HEK293 (cell line): ENCODE data around the gene CHCHD6.

ENCODE experiments used
- CTCF ChIA-PET: fragments of 350-600 bp; formaldehyde crosslinking; extraction: SDS; loops from one replicate; lab custom pipeline; 2021; ENCODE audit warnings: antibody characterized with exemption; lab: Yijun Ruan, JAX
- POLR2A ChIA-PET: fragments of 300-600 bp; formaldehyde crosslinking; extraction: SDS; loops from one replicate; lab custom pipeline; 2020; ENCODE audit warnings: antibody characterized with exemption, inconsistent platforms; lab: Yijun Ruan, JAX
- H3K27ac ChIP-seq: fragments of 200-500 bp; sonication (Bioruptor generic); 2 replicates; pipeline ENCODE4 v1.5.1; 2014; ENCODE audit warnings: low read depth, low read length, control low read depth, inconsistent platforms; ENCODE audit errors: extremely low read depth
- H3K36me3 ChIP-seq, 2 experiments: fragments of 200-500 bp in 1 of 2; sonication (Bioruptor generic) in 1 of 2; 1 replicate in 1 of 2; 2 replicates in 1 of 2; pipeline ENCODE4 v1.5.1; 2014 to 2017; ENCODE audit warnings: inconsistent platforms in 2 of 2, low read length in 2 of 2; ENCODE audit not compliant: control insufficient read depth in 2 of 2, insufficient read depth in 1 of 2
- H3K4me1 ChIP-seq: fragments of 200-500 bp; sonication (Bioruptor generic); 2 replicates; pipeline ENCODE4 v1.5.1; 2014; ENCODE audit warnings: mild to moderate bottlenecking, low read length, inconsistent platforms; ENCODE audit not compliant: control insufficient read depth, insufficient read depth
- H3K4me3 ChIP-seq: 2 replicates; pipeline ENCODE4 v1.5.1; 2011; ENCODE audit warnings: low read depth, mild to moderate bottlenecking, control low read depth, low read length, moderate library complexity
- H3K9me3 ChIP-seq: fragments of 200-500 bp; sonication (Bioruptor generic); 2 replicates; pipeline ENCODE4 v1.5.1; 2014; ENCODE audit warnings: low read depth, low read length, inconsistent platforms; ENCODE audit not compliant: control insufficient read depth, insufficient read depth
- BCL11B ChIP-seq: fragments of 450-650 bp; formaldehyde crosslinking; IDR thresholded peaks from 2 replicates; pipeline ENCODE4 v1.5.1; 2016; ENCODE audit warnings: low read depth, missing biosample characterization, missing genetic modification characterization
- GFI1B ChIP-seq: fragments of 450-650 bp; formaldehyde crosslinking; IDR thresholded peaks from 2 replicates; pipeline ENCODE4 v1.5.1; 2016; ENCODE audit warnings: missing biosample characterization, missing genetic modification characterization
- GLI4 ChIP-seq: fragments of 450-650 bp; formaldehyde crosslinking; IDR thresholded peaks from 2 replicates; pipeline ENCODE4 v1.5.1; 2016; ENCODE audit warnings: missing biosample characterization, missing genetic modification characterization
- GLIS2 ChIP-seq: fragments of 450-650 bp; formaldehyde crosslinking; IDR thresholded peaks from 2 replicates; pipeline ENCODE4 v1.5.1; 2016; ENCODE audit warnings: missing biosample characterization, missing genetic modification characterization
- REPIN1 ChIP-seq: fragments of 450-650 bp; formaldehyde crosslinking; IDR thresholded peaks from 2 replicates; pipeline ENCODE4 v1.5.1; 2017; ENCODE audit warnings: missing biosample characterization, missing genetic modification characterization, low read depth
- ZNF133 ChIP-seq: fragments of 450-650 bp; formaldehyde crosslinking; IDR thresholded peaks from 2 replicates; pipeline ENCODE4 v1.5.1; 2016; ENCODE audit warnings: missing biosample characterization, missing genetic modification characterization
- ZNF138 ChIP-seq: fragments of 450-650 bp; formaldehyde crosslinking; IDR thresholded peaks from 2 replicates; pipeline ENCODE4 v1.5.1; 2016; ENCODE audit warnings: missing biosample characterization, missing genetic modification characterization, borderline replicate concordance
- ZNF140 ChIP-seq: fragments of 450-650 bp; formaldehyde crosslinking; IDR thresholded peaks from 2 replicates; pipeline ENCODE4 v1.5.1; 2016; ENCODE audit warnings: missing biosample characterization, missing genetic modification characterization
- ZNF202 ChIP-seq: fragments of 450-650 bp; formaldehyde crosslinking; IDR thresholded peaks from 2 replicates; pipeline ENCODE4 v1.5.1; 2016; ENCODE audit warnings: missing biosample characterization, missing genetic modification characterization, borderline replicate concordance
- ZNF23 ChIP-seq: fragments of 450-650 bp; formaldehyde crosslinking; IDR thresholded peaks from 2 replicates; pipeline ENCODE4 v1.5.1; 2016; ENCODE audit warnings: missing biosample characterization, missing genetic modification characterization, borderline replicate concordance
- ZNF366 ChIP-seq: fragments of 450-650 bp; formaldehyde crosslinking; conservative IDR thresholded peaks from 2 replicates; pipeline ENCODE4 v1.5.1; 2016; ENCODE audit warnings: missing biosample characterization, missing genetic modification characterization
- ZNF433 ChIP-seq: fragments of 450-650 bp; formaldehyde crosslinking; IDR thresholded peaks from 2 replicates; pipeline ENCODE4 v1.5.1; 2016; ENCODE audit warnings: missing biosample characterization, missing genetic modification characterization, low read depth
- ZNF510 ChIP-seq: fragments of 450-650 bp; formaldehyde crosslinking; IDR thresholded peaks from 2 replicates; pipeline ENCODE4 v1.5.1; 2018; ENCODE audit warnings: mild to moderate bottlenecking, missing genetic modification characterization, missing biosample characterization; ENCODE audit not compliant: insufficient replicate concordance
- ZNF521 ChIP-seq: fragments of 450-650 bp; formaldehyde crosslinking; IDR thresholded peaks from 2 replicates; pipeline ENCODE4 v1.5.1; 2017; ENCODE audit warnings: missing biosample characterization, mild to moderate bottlenecking, missing genetic modification characterization
- ZNF558 ChIP-seq: fragments of 450-650 bp; formaldehyde crosslinking; IDR thresholded peaks from 2 replicates; pipeline ENCODE4 v1.5.1; 2016; ENCODE audit warnings: missing biosample characterization, missing genetic modification characterization
- ZNF560 ChIP-seq: fragments of 450-650 bp; formaldehyde crosslinking; IDR thresholded peaks from 2 replicates; pipeline ENCODE4 v1.5.1; 2017; ENCODE audit warnings: missing biosample characterization, missing genetic modification characterization, borderline replicate concordance
- ZNF777 ChIP-seq: fragments of 450-650 bp; formaldehyde crosslinking; IDR thresholded peaks from 2 replicates; pipeline ENCODE4 v1.5.1; 2017; ENCODE audit warnings: missing biosample characterization, missing genetic modification characterization, borderline replicate concordance
- ZNF785 ChIP-seq: fragments of 450-650 bp; formaldehyde crosslinking; IDR thresholded peaks from 2 replicates; pipeline ENCODE4 v1.5.1; 2016; ENCODE audit warnings: missing biosample characterization, missing genetic modification characterization
- TF ChIP-seq, protein P1 (sequence below): fragments of 450-650 bp; formaldehyde crosslinking; IDR thresholded peaks from 2 replicates; pipeline ENCODE4 v1.5.1; 2016; ENCODE audit warnings: missing biosample characterization, missing genetic modification characterization
- TF ChIP-seq, protein P2 (sequence below): sonication (generic); formaldehyde crosslinking; IDR thresholded peaks from 2 replicates; pipeline ENCODE4 v1.8.1; 2022; ENCODE audit warnings: mild to moderate bottlenecking, moderate library complexity, missing genetic modification reagents
- TF ChIP-seq, protein P3 (sequence below): fragments of 450-650 bp; formaldehyde crosslinking; IDR thresholded peaks from 2 replicates; pipeline ENCODE4 v1.5.1; 2016; ENCODE audit warnings: missing biosample characterization, missing genetic modification characterization
- TF ChIP-seq, protein P4 (sequence below): fragments of 450-650 bp; formaldehyde crosslinking; IDR thresholded peaks from 2 replicates; pipeline ENCODE4 v1.5.1; 2017; ENCODE audit warnings: missing biosample characterization, missing genetic modification characterization
- TF ChIP-seq, protein P5 (sequence below): fragments of 450-650 bp; formaldehyde crosslinking; IDR thresholded peaks from 2 replicates; pipeline ENCODE4 v1.5.1; 2016; ENCODE audit warnings: missing biosample characterization, missing genetic modification characterization

The CHCHD6 gene

DNA sequence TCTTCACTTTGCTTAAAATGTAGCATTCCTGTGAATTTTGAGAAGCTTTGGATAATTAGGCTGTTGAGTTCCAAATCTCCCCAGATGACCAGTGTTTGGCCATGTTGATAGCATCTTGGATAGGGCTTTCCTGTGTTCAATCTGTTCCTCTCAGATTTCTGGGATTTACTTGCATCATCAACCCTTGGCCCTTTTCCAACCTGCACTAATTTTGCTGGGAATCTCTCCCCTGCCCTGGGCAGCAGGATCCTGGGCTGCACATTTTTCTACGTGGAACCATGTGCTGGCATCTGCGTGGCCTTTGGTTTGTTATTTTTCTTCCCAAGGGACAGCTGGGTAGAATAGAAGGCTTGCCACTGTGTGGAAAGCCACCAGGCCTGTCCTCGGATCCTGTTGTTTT is 203.5 kb downstream of the CHCHD6 start:
- CTCF ChIA-PET, result interaction anchor here (0.8 kb wide), 1 partner anchor 155 kb away, joined by 4 read pairs; no protein-coding TSS in a partner anchor
- Histone ChIP-seq H3K4me3 (no peak overlapping the region), H3K4me1 (no peaks in the 10 kb centered on the region), H3K9me3 (no peaks in the 10 kb centered on the region), H3K36me3 (no peaks in the 10 kb centered on the region), H3K27ac (no peak overlapping the region)
- TF ChIP-seq GFI1B (tag by site-specific recombination) (no peak), ZNF560 (tag by site-specific recombination) (no peak), GLIS2 (tag by site-specific recombination) (no peak), ZNF521 (tag by site-specific recombination) (no peak), ZNF785 (tag by site-specific recombination) (no peak)
- POLR2A ChIA-PET, result no interaction called here

DNA sequence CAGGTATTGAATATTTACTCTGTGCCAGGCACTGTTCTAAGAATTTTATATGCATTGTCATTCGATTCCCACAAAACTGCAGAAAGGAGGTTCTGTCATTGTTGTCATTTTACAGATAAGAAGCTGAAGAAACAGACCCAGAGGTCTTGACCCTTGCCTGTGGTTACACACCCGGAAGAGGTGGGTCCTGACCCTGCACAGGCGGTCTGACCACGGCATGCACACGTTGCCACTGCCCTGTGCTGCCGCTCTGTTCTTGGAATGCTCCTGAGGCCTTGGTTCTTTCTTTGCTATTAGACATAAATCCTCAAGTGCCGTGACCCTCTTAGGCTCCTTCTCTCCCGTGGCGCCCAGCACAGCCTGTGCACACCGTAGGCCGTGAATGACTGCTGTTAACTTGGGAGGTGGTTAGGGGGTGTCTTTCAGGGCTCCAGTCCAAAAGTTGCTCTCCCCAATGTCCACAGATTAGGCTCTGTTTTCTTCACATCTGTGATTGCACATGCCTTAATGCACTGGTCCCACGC is 204.8 kb downstream of the CHCHD6 start:
- Histone ChIP-seq H3K4me3 (no peak overlapping the region), H3K4me1 (no peaks in the 10 kb centered on the region), H3K27ac (no peak overlapping the region), H3K9me3 (no peaks in the 10 kb centered on the region), H3K36me3 (no peaks in the 10 kb centered on the region)
- POLR2A ChIA-PET, result no interaction called here
- TF ChIP-seq, protein P1, sequence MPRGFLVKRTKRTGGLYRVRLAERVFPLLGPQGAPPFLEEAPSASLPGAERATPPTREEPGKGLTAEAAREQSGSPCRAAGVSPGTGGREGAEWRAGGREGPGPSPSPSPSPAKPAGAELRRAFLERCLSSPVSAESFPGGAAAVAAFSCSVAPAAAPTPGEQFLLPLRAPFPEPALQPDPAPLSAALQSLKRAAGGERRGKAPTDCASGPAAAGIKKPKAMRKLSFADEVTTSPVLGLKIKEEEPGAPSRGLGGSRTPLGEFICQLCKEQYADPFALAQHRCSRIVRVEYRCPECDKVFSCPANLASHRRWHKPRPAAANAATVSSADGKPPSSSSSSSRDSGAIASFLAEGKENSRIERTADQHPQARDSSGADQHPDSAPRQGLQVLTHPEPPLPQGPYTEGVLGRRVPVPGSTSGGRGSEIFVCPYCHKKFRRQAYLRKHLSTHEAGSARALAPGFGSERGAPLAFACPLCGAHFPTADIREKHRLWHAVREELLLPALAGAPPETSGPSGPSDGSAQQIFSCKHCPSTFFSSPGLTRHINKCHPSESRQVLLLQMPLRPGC (tag by site-specific recombination), result no peak
- no peak for TF ChIP-seq GLI4 (tag by site-specific recombination)
- TF ChIP-seq, protein P2, sequence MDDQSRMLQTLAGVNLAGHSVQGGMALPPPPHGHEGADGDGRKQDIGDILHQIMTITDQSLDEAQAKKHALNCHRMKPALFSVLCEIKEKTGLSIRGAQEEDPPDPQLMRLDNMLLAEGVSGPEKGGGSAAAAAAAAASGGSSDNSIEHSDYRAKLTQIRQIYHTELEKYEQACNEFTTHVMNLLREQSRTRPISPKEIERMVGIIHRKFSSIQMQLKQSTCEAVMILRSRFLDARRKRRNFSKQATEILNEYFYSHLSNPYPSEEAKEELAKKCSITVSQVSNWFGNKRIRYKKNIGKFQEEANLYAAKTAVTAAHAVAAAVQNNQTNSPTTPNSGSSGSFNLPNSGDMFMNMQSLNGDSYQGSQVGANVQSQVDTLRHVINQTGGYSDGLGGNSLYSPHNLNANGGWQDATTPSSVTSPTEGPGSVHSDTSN, result no peak
- no peak for TF ChIP-seq ZNF23 (tag by site-specific recombination)
- TF ChIP-seq ZNF510 (tag by site-specific recombination), result no peak
- TF ChIP-seq, protein P3, sequence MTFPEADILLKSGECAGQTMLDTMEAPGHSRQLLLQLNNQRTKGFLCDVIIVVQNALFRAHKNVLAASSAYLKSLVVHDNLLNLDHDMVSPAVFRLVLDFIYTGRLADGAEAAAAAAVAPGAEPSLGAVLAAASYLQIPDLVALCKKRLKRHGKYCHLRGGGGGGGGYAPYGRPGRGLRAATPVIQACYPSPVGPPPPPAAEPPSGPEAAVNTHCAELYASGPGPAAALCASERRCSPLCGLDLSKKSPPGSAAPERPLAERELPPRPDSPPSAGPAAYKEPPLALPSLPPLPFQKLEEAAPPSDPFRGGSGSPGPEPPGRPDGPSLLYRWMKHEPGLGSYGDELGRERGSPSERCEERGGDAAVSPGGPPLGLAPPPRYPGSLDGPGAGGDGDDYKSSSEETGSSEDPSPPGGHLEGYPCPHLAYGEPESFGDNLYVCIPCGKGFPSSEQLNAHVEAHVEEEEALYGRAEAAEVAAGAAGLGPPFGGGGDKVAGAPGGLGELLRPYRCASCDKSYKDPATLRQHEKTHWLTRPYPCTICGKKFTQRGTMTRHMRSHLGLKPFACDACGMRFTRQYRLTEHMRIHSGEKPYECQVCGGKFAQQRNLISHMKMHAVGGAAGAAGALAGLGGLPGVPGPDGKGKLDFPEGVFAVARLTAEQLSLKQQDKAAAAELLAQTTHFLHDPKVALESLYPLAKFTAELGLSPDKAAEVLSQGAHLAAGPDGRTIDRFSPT (tag by site-specific recombination), result no peak
- TF ChIP-seq ZNF133 (tag by site-specific recombination), result no peak
- TF ChIP-seq ZNF138 (tag by site-specific recombination), result no peak
- no peak for TF ChIP-seq ZNF202 (tag by site-specific recombination)
- TF ChIP-seq BCL11B (tag by site-specific recombination), result no peak
- no peak for TF ChIP-seq ZNF140 (tag by site-specific recombination)
- TF ChIP-seq ZNF366 (tag by site-specific recombination), result no peak
- TF ChIP-seq ZNF433 (tag by site-specific recombination), result no peak
- TF ChIP-seq, protein P4, sequence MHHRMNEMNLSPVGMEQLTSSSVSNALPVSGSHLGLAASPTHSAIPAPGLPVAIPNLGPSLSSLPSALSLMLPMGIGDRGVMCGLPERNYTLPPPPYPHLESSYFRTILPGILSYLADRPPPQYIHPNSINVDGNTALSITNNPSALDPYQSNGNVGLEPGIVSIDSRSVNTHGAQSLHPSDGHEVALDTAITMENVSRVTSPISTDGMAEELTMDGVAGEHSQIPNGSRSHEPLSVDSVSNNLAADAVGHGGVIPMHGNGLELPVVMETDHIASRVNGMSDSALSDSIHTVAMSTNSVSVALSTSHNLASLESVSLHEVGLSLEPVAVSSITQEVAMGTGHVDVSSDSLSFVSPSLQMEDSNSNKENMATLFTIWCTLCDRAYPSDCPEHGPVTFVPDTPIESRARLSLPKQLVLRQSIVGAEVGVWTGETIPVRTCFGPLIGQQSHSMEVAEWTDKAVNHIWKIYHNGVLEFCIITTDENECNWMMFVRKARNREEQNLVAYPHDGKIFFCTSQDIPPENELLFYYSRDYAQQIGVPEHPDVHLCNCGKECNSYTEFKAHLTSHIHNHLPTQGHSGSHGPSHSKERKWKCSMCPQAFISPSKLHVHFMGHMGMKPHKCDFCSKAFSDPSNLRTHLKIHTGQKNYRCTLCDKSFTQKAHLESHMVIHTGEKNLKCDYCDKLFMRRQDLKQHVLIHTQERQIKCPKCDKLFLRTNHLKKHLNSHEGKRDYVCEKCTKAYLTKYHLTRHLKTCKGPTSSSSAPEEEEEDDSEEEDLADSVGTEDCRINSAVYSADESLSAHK (tag by site-specific recombination), result no peak
- no peak for TF ChIP-seq ZNF558 (tag by site-specific recombination)
- no peak for TF ChIP-seq REPIN1 (tag by site-specific recombination)
- TF ChIP-seq, protein P5, sequence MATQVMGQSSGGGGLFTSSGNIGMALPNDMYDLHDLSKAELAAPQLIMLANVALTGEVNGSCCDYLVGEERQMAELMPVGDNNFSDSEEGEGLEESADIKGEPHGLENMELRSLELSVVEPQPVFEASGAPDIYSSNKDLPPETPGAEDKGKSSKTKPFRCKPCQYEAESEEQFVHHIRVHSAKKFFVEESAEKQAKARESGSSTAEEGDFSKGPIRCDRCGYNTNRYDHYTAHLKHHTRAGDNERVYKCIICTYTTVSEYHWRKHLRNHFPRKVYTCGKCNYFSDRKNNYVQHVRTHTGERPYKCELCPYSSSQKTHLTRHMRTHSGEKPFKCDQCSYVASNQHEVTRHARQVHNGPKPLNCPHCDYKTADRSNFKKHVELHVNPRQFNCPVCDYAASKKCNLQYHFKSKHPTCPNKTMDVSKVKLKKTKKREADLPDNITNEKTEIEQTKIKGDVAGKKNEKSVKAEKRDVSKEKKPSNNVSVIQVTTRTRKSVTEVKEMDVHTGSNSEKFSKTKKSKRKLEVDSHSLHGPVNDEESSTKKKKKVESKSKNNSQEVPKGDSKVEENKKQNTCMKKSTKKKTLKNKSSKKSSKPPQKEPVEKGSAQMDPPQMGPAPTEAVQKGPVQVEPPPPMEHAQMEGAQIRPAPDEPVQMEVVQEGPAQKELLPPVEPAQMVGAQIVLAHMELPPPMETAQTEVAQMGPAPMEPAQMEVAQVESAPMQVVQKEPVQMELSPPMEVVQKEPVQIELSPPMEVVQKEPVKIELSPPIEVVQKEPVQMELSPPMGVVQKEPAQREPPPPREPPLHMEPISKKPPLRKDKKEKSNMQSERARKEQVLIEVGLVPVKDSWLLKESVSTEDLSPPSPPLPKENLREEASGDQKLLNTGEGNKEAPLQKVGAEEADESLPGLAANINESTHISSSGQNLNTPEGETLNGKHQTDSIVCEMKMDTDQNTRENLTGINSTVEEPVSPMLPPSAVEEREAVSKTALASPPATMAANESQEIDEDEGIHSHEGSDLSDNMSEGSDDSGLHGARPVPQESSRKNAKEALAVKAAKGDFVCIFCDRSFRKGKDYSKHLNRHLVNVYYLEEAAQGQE (tag by site-specific recombination), result no peak
- TF ChIP-seq ZNF777, result no peak
- CTCF ChIA-PET, result no interaction called here
